Vagina (tissue), 2 donors: ENCODE measurements around the gene CHRD.

Experiments used
- CTCF ChIP-seq, 3 experiments: fragments of 450-650 bp in 2 of 3; fragments of 200-600 bp in 1 of 3; sonication (generic) in 1 of 3; IDR thresholded peaks; one replicate each; pipeline ENCODE4 v1.5.1; 2017 to 2019; ENCODE audit warnings: antibody characterized with exemption in 3 of 3, mild to moderate bottlenecking in 2 of 3, moderate library complexity in 2 of 3
- POLR2A ChIP-seq, 2 donors: fragments of 450-650 bp; IDR thresholded peaks; one replicate each; pipeline ENCODE4 v1.6.1; 2017; ENCODE audit warnings: antibody characterized with exemption in 2 of 2, mild to moderate bottlenecking in 2 of 2, moderate library complexity in 2 of 2

DNA sequence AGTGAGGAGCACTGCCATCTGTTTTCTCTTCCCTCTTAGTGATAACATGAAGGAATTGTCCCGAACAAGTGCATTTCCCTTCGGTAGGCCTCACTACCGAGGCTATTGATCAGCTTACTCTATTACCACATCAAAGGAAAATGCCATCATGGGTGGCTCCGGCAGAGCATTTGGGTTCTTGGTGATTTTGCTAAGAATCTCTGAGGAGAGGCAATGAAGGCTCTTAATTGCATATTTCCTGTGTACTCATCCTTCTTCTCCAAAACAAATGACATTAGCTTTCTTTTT, 35.3 kb downstream of the CHRD start:
- TF ChIP-seq CTCF (IDR thresholded peaks at IDR 0.05) (no peak), POLR2A (IDR thresholded peaks at IDR 0.05) (no peak)
